Left lung (tissue), 10 donors: ENCODE data around the gene ACKR3. TPM values are rescaled to one million over a fixed set of nuclear protein-coding genes. Genes with fewer than 3 reads are reported as not detected.

ENCODE experiments used
- ATAC-seq: fragments of 200-7000 bp; cut with Tn5 transposase; one replicate; pipeline ENCODE4 v1.9.1; 2020; ENCODE audit warnings: moderate library complexity
- DNase-seq, 4 donors: peaks; one replicate each; pipeline ENCODE4 v3.0.0-alpha.2; 2013 to 2020
- H3K27ac ChIP-seq, 2 donors: fragments of 200-600 bp; sonication (generic) in 1 of 2; one replicate each; pipeline versions ENCODE4 v1.5.0 to v1.8.0; 2020 to 2021
- H3K27me3 ChIP-seq, 2 donors: fragments of 200-600 bp; sonication (generic) in 1 of 2; one replicate each; pipeline versions ENCODE4 v1.5.0 to v1.8.0; 2020 to 2021
- H3K36me3 ChIP-seq, 2 donors: fragments of 200-600 bp; sonication (generic) in 1 of 2; one replicate each; pipeline versions ENCODE4 v1.5.0 to v1.8.0; 2020 to 2021
- H3K4me1 ChIP-seq, 2 donors: fragments of 200-600 bp; one replicate each; pipeline ENCODE4 v1.8.0; 2021
- H3K4me3 ChIP-seq, 2 donors: fragments of 200-600 bp; sonication (generic) in 1 of 2; one replicate each; pipeline versions ENCODE4 v1.5.0 to v1.8.0; 2020 to 2021; ENCODE audit warnings: mild to moderate bottlenecking in 1 of 2
- H3K9me3 ChIP-seq, 2 donors: fragments of 200-600 bp; sonication (generic) in 1 of 2; one replicate each; pipeline versions ENCODE4 v1.5.0 to v1.8.0; 2020 to 2021
- CTCF ChIP-seq, 2 donors: fragments of 200-600 bp; sonication (generic) in 1 of 2; IDR thresholded peaks; one replicate each; pipeline versions ENCODE4 v1.5.0 to v1.8.0; 2021; ENCODE audit warnings: antibody characterized with exemption in 2 of 2
- intact Hi-C, 2 donors: fragments of 100-400 bp; cut with DNase I; formaldehyde crosslinking; loops; one replicate each; pipeline versions ENCODE4 v1.11.2 to v1.14.2; 2022
- polyA plus RNA-seq, 6 donors: library from polyadenylated mRNA; unstranded; fragments of 120-200 nt; gene quantifications; one replicate each; pipeline ENCODE4 v1.2.1, GENCODE V29; 2013; ENCODE audit not compliant: insufficient read length in 6 of 6
- total RNA-seq, 2 donors: library from RNA; stranded (reverse); fragmentation: NEBNext Ultra II Directional; extraction: Animal tissue kit (Norgen Biotek cat#: 25700); gene quantifications; one replicate each; pipeline ENCODE4 v1.2.1, GENCODE V29; 2021
- donor health status: DM: no; HTN: yes; CAD: no.
- donor health status: DM: no; HTN: no; CAD: no.

ACKR3 gene
- total and polyA plus RNA-seq, 8 donors: 9.9 to 49.3 (median 33.3) TPM

- no peaks in the 10 kb centered on the region for H3K9me3 ChIP-seq
- ATAC-seq: peak; percentile 47
- H3K36me3 ChIP-seq: no peaks in the 10 kb centered on the region
- no peak for TF ChIP-seq CTCF (IDR thresholded peaks at IDR 0.05)
- intact Hi-C loops: loop anchor here in 1 of 2 donors (10.0 kb wide), 2 partner anchors 53 to 213 kb away; no protein-coding TSS in a partner anchor
- H3K27ac ChIP-seq: peak overlapping the region; percentile 67 to 78
- H3K27me3 ChIP-seq: peaks cover 0 to 27% of the 10 kb centered on the region in 2 donors
- peak overlapping the region; percentile 20 to 44 for H3K4me3 ChIP-seq
- peaks cover 12 to 42% of the 10 kb centered on the region in 2 donors for H3K4me1 ChIP-seq
- peak; percentile 48 to 87 (median 58) for DNase-seq
Measured at GRCh38 chr2:236568068-236568921, 1.3 kb upstream of the ACKR3 start.

- Histone ChIP-seq H3K27me3 (peaks cover 0 to 27% of the 10 kb centered on the region in 2 donors), H3K27ac (peak overlapping the region; percentile 67 to 78), H3K4me3 (peak overlapping the region in 1 of 2 donors; percentile 44), H3K4me1 (peaks cover 12 to 42% of the 10 kb centered on the region in 2 donors), H3K36me3 (no peaks in the 10 kb centered on the region), H3K9me3 (no peaks in the 10 kb centered on the region)
- intact Hi-C loops: loop anchor here in 1 of 2 donors (10.0 kb wide), 2 partner anchors 54 to 214 kb away; no protein-coding TSS in a partner anchor
- no peak for TF ChIP-seq CTCF (IDR thresholded peaks at IDR 0.05)
- no peak for DNase-seq
- ATAC-seq: no peak
Measured at GRCh38 chr2:236568922-236569572, 578 bp upstream of the ACKR3 start.

GRCh38 chr2:236570081-236570868 is 650 bp downstream of the ACKR3 start:
- no peaks in the 10 kb centered on the region for H3K9me3 ChIP-seq
- H3K27me3 ChIP-seq: peaks cover 0 to 27% of the 10 kb centered on the region in 2 donors
- H3K27ac ChIP-seq: peak overlapping the region in 1 of 2 donors; percentile 13
- intact Hi-C loops: no loop called here
- H3K4me1 ChIP-seq: peaks cover 12 to 42% of the 10 kb centered on the region in 2 donors
- no peak for TF ChIP-seq CTCF (IDR thresholded peaks at IDR 0.05)
- DNase-seq (no peak), ATAC-seq (no peak)
- peak overlapping the region; percentile 10 to 26 for H3K4me3 ChIP-seq
- no peaks in the 10 kb centered on the region for H3K36me3 ChIP-seq

- Histone ChIP-seq H3K36me3 (no peaks in the 10 kb centered on the region), H3K27me3 (peaks cover 0 to 27% of the 10 kb centered on the region in 2 donors), H3K4me1 (peaks cover 12 to 42% of the 10 kb centered on the region in 2 donors), H3K27ac (no peak overlapping the region), H3K9me3 (no peaks in the 10 kb centered on the region), H3K4me3 (peak overlapping the region in 1 of 2 donors; percentile 10)
- ATAC-seq: no peak
- no peak for TF ChIP-seq CTCF (IDR thresholded peaks at IDR 0.05)
- intact Hi-C loops: no loop called here
- no peak for DNase-seq
Measured at GRCh38 chr2:236571145-236571544, 1.5 kb downstream of the ACKR3 start.
